GM23338 (cell line): ENCODE data around the gene NHSL1.

Source experiments
- CREB1 ChIP-seq: fragments of 250-450 bp; sonication (Bioruptor Pico); IDR thresholded peaks from 2 replicates; pipeline ENCODE4 v1.5.0; 2020; ENCODE audit warnings: low read depth, mild to moderate bottlenecking, moderate library complexity
- CTCF ChIP-seq, 2 experiments: fragments of 200-600 bp in 1 of 2; sonication (generic) in 1 of 2; conservative IDR thresholded peaks; 2 replicates each; pipeline versions ENCODE4 v1.5.1 to v1.6.1; 2016 to 2017; ENCODE audit warnings: antibody characterized with exemption in 2 of 2, low read depth in 2 of 2, mild to moderate bottlenecking in 2 of 2, moderate library complexity in 1 of 2
- EZH2 ChIP-seq: fragments of 200-600 bp; sonication (generic); IDR thresholded peaks from one replicate; pipeline ENCODE4 v1.8.0; 2017; ENCODE audit warnings: antibody characterized with exemption, mild to moderate bottlenecking, low read depth; ENCODE audit not compliant: unreplicated experiment
- EZH2phosphoT487 ChIP-seq: fragments of 200-600 bp; sonication (generic); IDR thresholded peaks from one replicate; pipeline ENCODE4 v1.8.1; 2018; ENCODE audit warnings: antibody characterized with exemption; ENCODE audit not compliant: unreplicated experiment
- POLR2AphosphoS5 ChIP-seq: IDR thresholded peaks from 2 replicates; pipeline ENCODE4 v1.6.1; 2016; ENCODE audit warnings: antibody characterized with exemption, low read depth

GRCh38 chr6:138393871-138394783, 105.2 kb downstream of the NHSL1 start:
- TF ChIP-seq POLR2AphosphoS5 (no peak), CTCF (conservative IDR thresholded peaks at IDR 0.05; ENCODE audit: low read depth in 2 of 2) (no peak), EZH2 (no peak), EZH2phosphoT487 (no peak), CREB1 (CRISPR knock-in tag) (no peak)
